ENCODE data around the gene ZFP14.

DNA sequence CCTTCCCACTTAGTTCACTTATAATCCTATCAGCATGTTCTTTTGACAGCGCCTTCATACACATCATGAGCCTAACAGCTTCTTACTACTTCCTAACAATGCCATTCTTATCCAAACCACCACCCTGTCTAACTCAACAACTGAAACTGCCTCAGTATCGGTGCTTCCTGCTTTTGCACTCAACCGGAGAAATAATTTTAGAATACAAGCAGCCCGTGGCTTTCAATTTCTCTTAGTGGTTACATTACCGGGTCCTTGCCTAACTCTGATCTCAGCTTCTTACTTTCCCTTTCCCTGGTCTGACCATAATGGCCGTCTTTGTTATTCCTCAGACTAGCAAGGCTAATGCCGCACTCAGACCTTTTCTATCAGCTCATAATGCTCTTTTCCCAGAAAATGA, 22.5 kb upstream of the ZFP14 start:
- TF ChIP-seq, protein P1, sequence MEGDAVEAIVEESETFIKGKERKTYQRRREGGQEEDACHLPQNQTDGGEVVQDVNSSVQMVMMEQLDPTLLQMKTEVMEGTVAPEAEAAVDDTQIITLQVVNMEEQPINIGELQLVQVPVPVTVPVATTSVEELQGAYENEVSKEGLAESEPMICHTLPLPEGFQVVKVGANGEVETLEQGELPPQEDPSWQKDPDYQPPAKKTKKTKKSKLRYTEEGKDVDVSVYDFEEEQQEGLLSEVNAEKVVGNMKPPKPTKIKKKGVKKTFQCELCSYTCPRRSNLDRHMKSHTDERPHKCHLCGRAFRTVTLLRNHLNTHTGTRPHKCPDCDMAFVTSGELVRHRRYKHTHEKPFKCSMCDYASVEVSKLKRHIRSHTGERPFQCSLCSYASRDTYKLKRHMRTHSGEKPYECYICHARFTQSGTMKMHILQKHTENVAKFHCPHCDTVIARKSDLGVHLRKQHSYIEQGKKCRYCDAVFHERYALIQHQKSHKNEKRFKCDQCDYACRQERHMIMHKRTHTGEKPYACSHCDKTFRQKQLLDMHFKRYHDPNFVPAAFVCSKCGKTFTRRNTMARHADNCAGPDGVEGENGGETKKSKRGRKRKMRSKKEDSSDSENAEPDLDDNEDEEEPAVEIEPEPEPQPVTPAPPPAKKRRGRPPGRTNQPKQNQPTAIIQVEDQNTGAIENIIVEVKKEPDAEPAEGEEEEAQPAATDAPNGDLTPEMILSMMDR (IDR thresholded peaks at IDR 0.05): no peak
- no peak for TF ChIP-seq ZFX (IDR thresholded peaks at IDR 0.05; ENCODE audit: borderline replicate concordance)
